ENCODE results near the gene HLA-DOA.

HLA-DOA gene

GRCh38 chr6:32962213-32962826 lies 47.1 kb downstream of the HLA-DOA start:
- DNase-seq, result no peak

GRCh38 chr6:32960563-32960962 lies 48.8 kb downstream of the HLA-DOA start:
- no peak for DNase-seq

GRCh38 chr6:32956176-32956575 lies 53.2 kb downstream of the HLA-DOA start:
- DNase-seq, result no peak

GRCh38 chr6:32954986-32955802 lies 54.2 kb downstream of the HLA-DOA start:
- DNase-seq, result no peak

GRCh38 chr6:32954267-32954666 lies 55.1 kb downstream of the HLA-DOA start:
- DNase-seq, result no peak
